K562 (cell line): ENCODE data around the gene SPATS2L. TPM values are rescaled to one million over a fixed set of nuclear protein-coding genes. Genes with fewer than 3 reads are reported as not detected.

Source experiments
- ATAC-seq: fragments of 200-7000 bp; cut with Tn5 transposase; 3 replicates; pipeline ENCODE4 v1.9.1; 2020; ENCODE audit warnings: moderate library complexity
- BruUV-seq: library from RNA; stranded (reverse); fragments of 400-500 nt; replicated peaks from 2 replicates; lab custom pipeline; 2021; lab: Mats Ljungman, UMichigan
- CTCF ChIA-PET: fragments of 300-600 bp; formaldehyde crosslinking; extraction: SDS; loops from one replicate; lab custom pipeline; 2021; ENCODE audit warnings: low intra/inter-chr PET ratio; lab: Yijun Ruan, JAX
- POLR2A ChIA-PET: fragments of 300-600, 350-650 bp; sonication (Branson Sonifier 250); formaldehyde crosslinking; extraction: SDS; loops from one replicate; lab custom pipeline; 2021; ENCODE audit warnings: antibody characterized with exemption, inconsistent platforms; lab: Yijun Ruan, JAX
- DNase-seq, 4 experiments: peaks; one replicate each; pipeline versions ENCODE4 v3.0.0 to v3.0.0-alpha.2; 2011 to 2018; ENCODE audit warnings: low spot score in 3 of 4, mixed read lengths in 3 of 4; ENCODE audit errors: extremely low read depth in 1 of 4
- FAIRE-seq: peaks from 2 replicates; lab custom pipeline; 2011; peaks lifted over from hg19 to GRCh38; lab: Jason Lieb, UNC
- H2AFZ ChIP-seq: 2 replicates; pipeline ENCODE4 v1.6.0; 2011; ENCODE audit warnings: low read depth, low read length, control low read depth, inconsistent platforms
- H3K27ac ChIP-seq: fragments of 200-600 bp; 3 replicates; pipeline ENCODE4 v1.8.0; 2011; ENCODE audit warnings: low read depth, mild to moderate bottlenecking, control low read depth, inconsistent platforms, low read length, moderate library complexity, mixed read lengths; ENCODE audit errors: extremely low read depth
- H3K27me3 ChIP-seq, 2 experiments: fragments of 300-600 bp in 1 of 2; 2 replicates in 1 of 2; 3 replicates in 1 of 2; pipeline versions ENCODE4 v1.6.0 to v1.8.0; 2011; ENCODE audit warnings: inconsistent platforms in 2 of 2, low read length in 2 of 2, mild to moderate bottlenecking in 1 of 2, mixed read lengths in 1 of 2, moderate library complexity in 1 of 2; ENCODE audit not compliant: control insufficient read depth in 2 of 2, insufficient read depth in 2 of 2
- H3K36me3 ChIP-seq: fragments of 300-600 bp; 3 replicates; pipeline ENCODE4 v1.8.0; 2011; ENCODE audit warnings: mild to moderate bottlenecking, low read length, inconsistent platforms; ENCODE audit not compliant: control insufficient read depth, insufficient read depth
- H3K4me1 ChIP-seq, 2 experiments: fragments of 200-600 bp in 1 of 2; replicated peaks in 1 of 2; 2 replicates in 1 of 2; 3 replicates in 1 of 2; pipeline versions ENCODE4 v1.5.1 to v1.8.0; 2011; ENCODE audit warnings: inconsistent platforms in 2 of 2, low read length in 2 of 2, mild to moderate bottlenecking in 1 of 2, mixed read lengths in 1 of 2, moderate library complexity in 1 of 2; ENCODE audit not compliant: control insufficient read depth in 2 of 2, insufficient read depth in 2 of 2
- H3K4me2 ChIP-seq: 2 replicates; pipeline ENCODE4 v1.6.1; 2011; ENCODE audit warnings: low read length, control low read depth, inconsistent platforms, mixed read lengths; ENCODE audit not compliant: insufficient read depth
- H3K4me3 ChIP-seq: fragments of 200-600 bp; sonication (generic), shearing (Covaris generic); 2 replicates; pipeline ENCODE4 v1.5.1; 2016; ENCODE audit warnings: control low read depth, inconsistent platforms
- H3K79me2 ChIP-seq: fragments of 200-600 bp; 3 replicates; pipeline ENCODE4 v1.8.0; 2011; ENCODE audit warnings: low read length, inconsistent platforms; ENCODE audit not compliant: control insufficient read depth, insufficient read depth
- H3K9ac ChIP-seq, 2 experiments: 2 replicates each; pipeline versions ENCODE4 v1.6.0 to v1.6.1; 2011; ENCODE audit warnings: low read depth in 2 of 2, low read length in 2 of 2, control low read depth in 1 of 2, inconsistent platforms in 1 of 2, mild to moderate bottlenecking in 1 of 2, mixed read lengths in 1 of 2; ENCODE audit not compliant: insufficient read depth in 1 of 2
- H3K9me1 ChIP-seq: one replicate; pipeline ENCODE4 v1.6.0; 2011; ENCODE audit warnings: inconsistent platforms, mild to moderate bottlenecking, low read length, moderate library complexity; ENCODE audit not compliant: control insufficient read depth, insufficient read depth
- H3K9me3 ChIP-seq: replicated peaks from 2 replicates; pipeline ENCODE4 v1.5.1; 2011; ENCODE audit warnings: low read depth, low read length, inconsistent platforms; ENCODE audit not compliant: control insufficient read depth, insufficient read depth
- H4K20me1 ChIP-seq: replicated peaks from 2 replicates; pipeline ENCODE4 v1.6.1; 2011; ENCODE audit warnings: low read length, inconsistent platforms, mixed read lengths; ENCODE audit not compliant: control insufficient read depth, insufficient read depth
- C11orf30 ChIP-seq: fragments of 450-650 bp; IDR thresholded peaks from 2 replicates; pipeline ENCODE4 v1.6.1; 2016; ENCODE audit warnings: low read depth, mild to moderate bottlenecking
- CGGBP1 ChIP-seq: fragments of 250-450 bp; sonication (Bioruptor Pico); IDR thresholded peaks from 2 replicates; pipeline ENCODE4 v1.9.0; 2021; ENCODE audit warnings: mild to moderate bottlenecking
- ETV5 ChIP-seq: sonication (generic); formaldehyde crosslinking; IDR thresholded peaks from 2 replicates; pipeline ENCODE4 v1.4.0; 2020; ENCODE audit warnings: low read depth, mild to moderate bottlenecking, missing genetic modification reagents
- EWSR1 ChIP-seq: fragments of 450-650 bp; IDR thresholded peaks from 2 replicates; pipeline ENCODE4 v1.6.1; 2018; ENCODE audit warnings: borderline replicate concordance, mild to moderate bottlenecking, low read depth, moderate library complexity; ENCODE audit not compliant: partially characterized antibody
- FIP1L1 ChIP-seq: fragments of 200-400 bp; formaldehyde crosslinking; IDR thresholded peaks from 2 replicates; pipeline ENCODE4 v1.6.1; 2018; ENCODE audit warnings: mild to moderate bottlenecking, low read depth, low read length; ENCODE audit not compliant: poor library complexity, severe bottlenecking
- IRF1 ChIP-seq: sonication (generic); formaldehyde crosslinking; IDR thresholded peaks from 2 replicates; pipeline ENCODE4 v1.8.0; 2022; ENCODE audit warnings: missing genetic modification reagents, mild to moderate bottlenecking, borderline replicate concordance
- MAFF ChIP-seq: IDR thresholded peaks from 2 replicates; pipeline ENCODE4 v1.6.1; 2012; ENCODE audit warnings: low read length, improper control_type of control experiment
- MITF ChIP-seq: IDR thresholded peaks from 2 replicates; pipeline ENCODE4 v1.6.1; 2014; ENCODE audit warnings: antibody characterized with exemption
- NR2C1 ChIP-seq, 2 experiments: fragments of 450-650 bp; IDR thresholded peaks; 2 replicates each; pipeline ENCODE4 v1.6.1; 2017; ENCODE audit warnings: mild to moderate bottlenecking in 2 of 2, antibody characterized with exemption in 1 of 2, inconsistent platforms in 1 of 2, missing compliant biosample characterization in 1 of 2, missing genetic modification characterization in 1 of 2
- PCBP1 ChIP-seq: fragments of 200-400 bp; formaldehyde crosslinking; IDR thresholded peaks from 2 replicates; pipeline ENCODE4 v1.6.1; 2018; ENCODE audit warnings: mild to moderate bottlenecking, low read depth, low read length; ENCODE audit not compliant: poor library complexity, severe bottlenecking
- RBM34 ChIP-seq: fragments of 200-400 bp; formaldehyde crosslinking; IDR thresholded peaks from 2 replicates; pipeline ENCODE4 v1.6.1; 2018; ENCODE audit warnings: low read length, borderline replicate concordance; ENCODE audit not compliant: insufficient read depth
- TEAD1 ChIP-seq, 2 experiments: fragments of 450-650 bp in 1 of 2; sonication (generic) in 1 of 2; formaldehyde crosslinking; IDR thresholded peaks; 2 replicates each; pipeline versions ENCODE4 v1.4.0 to v1.8.0; 2020 to 2022; ENCODE audit warnings: mild to moderate bottlenecking in 2 of 2, missing genetic modification reagents in 1 of 2
- TOE1 ChIP-seq, 2 experiments: fragments of 450-650 bp in 1 of 2; sonication (generic) in 1 of 2; formaldehyde crosslinking in 1 of 2; IDR thresholded peaks; 2 replicates each; pipeline versions ENCODE4 v1.7.1 to v1.8.0; 2016 to 2022; ENCODE audit warnings: borderline replicate concordance in 2 of 2, mild to moderate bottlenecking in 2 of 2, antibody characterized with exemption in 1 of 2, inconsistent platforms in 1 of 2, low read depth in 1 of 2, missing genetic modification reagents in 1 of 2, moderate library complexity in 1 of 2
- U2AF1 ChIP-seq: fragments of 200-400 bp; formaldehyde crosslinking; optimal IDR thresholded peaks from 2 replicates; pipeline ENCODE3; 2017; ENCODE audit warnings: mild to moderate bottlenecking, low read depth, low read length, moderate library complexity
- ZNF668 ChIP-seq: fragments of 250-450 bp; sonication (Bioruptor Pico); IDR thresholded peaks from 2 replicates; pipeline ENCODE4 v1.8.0; 2022; ENCODE audit warnings: mild to moderate bottlenecking, inconsistent platforms
- ZNF77 ChIP-seq: fragments of 250-450 bp; sonication (Bioruptor Pico); IDR thresholded peaks from 2 replicates; pipeline ENCODE4 v1.5.0; 2020
- WGBS: fragments of 100-300 bp; shearing (Covaris generic); methylation state at CpG from one replicate; pipeline ENCODE4 v1.1.6; 2016; ENCODE audit warnings: low coverage, mixed read lengths; ENCODE audit not compliant: insufficient coverage; ENCODE audit errors: missing lambda C conversion rate; 5-methylcytosine and 5-hydroxymethylcytosine counted together
- in situ Hi-C: fragments of 300-500 bp; cut with MboI; formaldehyde crosslinking; loops from 4 replicates; pipeline ENCODE4 v1.15.0; 2018; ENCODE audit warnings: inconsistent platforms, mixed read lengths
- intact Hi-C: fragments of 100-400 bp; cut with micrococcal nuclease; formaldehyde crosslinking; loops from 2 replicates; pipeline ENCODE4 v1.14.2; 2022
- polyA plus RNA-seq, 8 experiments: library from polyadenylated mRNA; depleted of rRNA in 4 of 8; stranded (reverse) in 5 of 8; unstranded in 3 of 8; fragments of >200 nt; fragmentation: Nextera tagmentation in 2 of 8; fragmentation: Illumina TruSeq in 1 of 8; extraction: Ambion mirVana in 2 of 8; extraction: Trizol in 1 of 8; gene quantifications; 2 replicates each; pipeline versions ENCODE4 v1.2.1 to v1.2.3, GENCODE V29; 2011 to 2014; ENCODE audit warnings: inconsistent platforms in 1 of 8, missing spikeins in 1 of 8
- total RNA-seq, 7 experiments: library from RNA; depleted of rRNA in 6 of 7; stranded (reverse); fragments of >200 nt in 6 of 7; fragmentation: Illumina TruSeq in 2 of 7; extraction: Trizol in 2 of 7; gene quantifications; 2 replicates each; pipeline versions ENCODE4 v1.2.1 to v1.2.3, GENCODE V29; 2011 to 2021; ENCODE audit warnings: low replicate concordance in 1 of 7
- TF ChIP-seq, protein P1 (sequence below): fragments of 450-650 bp; IDR thresholded peaks from 2 replicates; pipeline ENCODE4 v1.6.1; 2014; ENCODE audit warnings: low read depth, mild to moderate bottlenecking, moderate library complexity, borderline replicate concordance

SPATS2L gene
- total and polyA plus RNA-seq, 9 of the 15 experiments (the other 6 are each of a cell fraction or from before 2014, with no cell fraction given), result 11.3 to 41.5 (median 24.9) TPM

GRCh38 chr2:200498402-200499162, 192.1 kb downstream of the SPATS2L start:
- Histone ChIP-seq H3K9ac (no peak overlapping the region), H3K27ac (no peak overlapping the region), H3K4me3 (no peak overlapping the region), H3K9me1 (no peaks in the 10 kb centered on the region), H4K20me1 (no peaks in the 10 kb centered on the region), H3K79me2 (no peaks in the 10 kb centered on the region), H3K36me3 (no peaks in the 10 kb centered on the region; the same call in 2 of the 3 replicates), H3K4me2 (no peak overlapping the region), H2AFZ (no peak overlapping the region), H3K4me1 (no peaks in the 10 kb centered on the region; a peak in 1 of 5 replicates), H3K9me3 (no peaks in the 10 kb centered on the region), H3K27me3 (no peaks in the 10 kb centered on the region)
- CTCF ChIA-PET, result no interaction called here
- FAIRE-seq (no peak), DNase-seq (no peak), ATAC-seq (no peak)
- in situ Hi-C loops, result no loop called here
- 46% methylated on average over 2 of the region's 2 CpGs for WGBS
- no TSS peak for BruUV-seq
- intact Hi-C loops, result no loop called here
- POLR2A ChIA-PET, result no interaction called here
- TF ChIP-seq MAFF, result no peak
- TF ChIP-seq C11orf30, result no peak
- no peak for TF ChIP-seq MITF
- TF ChIP-seq, protein P1, sequence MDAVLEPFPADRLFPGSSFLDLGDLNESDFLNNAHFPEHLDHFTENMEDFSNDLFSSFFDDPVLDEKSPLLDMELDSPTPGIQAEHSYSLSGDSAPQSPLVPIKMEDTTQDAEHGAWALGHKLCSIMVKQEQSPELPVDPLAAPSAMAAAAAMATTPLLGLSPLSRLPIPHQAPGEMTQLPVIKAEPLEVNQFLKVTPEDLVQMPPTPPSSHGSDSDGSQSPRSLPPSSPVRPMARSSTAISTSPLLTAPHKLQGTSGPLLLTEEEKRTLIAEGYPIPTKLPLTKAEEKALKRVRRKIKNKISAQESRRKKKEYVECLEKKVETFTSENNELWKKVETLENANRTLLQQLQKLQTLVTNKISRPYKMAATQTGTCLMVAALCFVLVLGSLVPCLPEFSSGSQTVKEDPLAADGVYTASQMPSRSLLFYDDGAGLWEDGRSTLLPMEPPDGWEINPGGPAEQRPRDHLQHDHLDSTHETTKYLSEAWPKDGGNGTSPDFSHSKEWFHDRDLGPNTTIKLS, result no peak
- TF ChIP-seq PCBP1, result no peak
- no peak for TF ChIP-seq IRF1
- TF ChIP-seq FIP1L1, result no peak
- TF ChIP-seq U2AF1, result no peak
- no peak for TF ChIP-seq TOE1 (IDR thresholded peaks at IDR 0.05; ENCODE audit: borderline replicate concordance)
- TF ChIP-seq TOE1 (CRISPR knock-in tag; IDR thresholded peaks at IDR 0.05; ENCODE audit: borderline replicate concordance, low read depth), result no peak
- no peak for TF ChIP-seq NR2C1 (IDR thresholded peaks at IDR 0.05)
- no peak for TF ChIP-seq NR2C1 (tag; IDR thresholded peaks at IDR 0.05)
- no peak for TF ChIP-seq ZNF77
- TF ChIP-seq TEAD1 (CRISPR knock-in tag; IDR thresholded peaks at IDR 0.05), result no peak
- no peak for TF ChIP-seq RBM34
- no peak for TF ChIP-seq CGGBP1 (CRISPR knock-in tag)
- no peak for TF ChIP-seq ZNF668 (CRISPR knock-in tag)
- TF ChIP-seq ETV5, result no peak
- TF ChIP-seq EWSR1, result no peak
